T47D (cell line): ENCODE data around the gene RAB1A.
"Not testable (repeated sequence)": the region's sequence is repeated elsewhere in the genome, so short reads cannot be mapped to it uniquely, and the experiment has no call there.

ENCODE experiments used
- DNase-seq, 2 experiments: peaks; one replicate each; pipeline versions ENCODE4 v3.0.0 to v3.0.0-alpha.2; 2011 to 2012; ENCODE audit warnings: low read depth in 1 of 2, low spot score in 1 of 2
- JUND ChIP-seq: IDR thresholded peaks from 2 replicates; pipeline ENCODE4 v1.6.1; 2012; ENCODE audit warnings: low read depth
- in situ Hi-C: cut with HindIII; loops from 2 replicates; pipeline ENCODE4 v1.10.0; 2016; ENCODE audit warnings: low sequenced_read_pairs, low pct_unique_long_range_greater_than_20kb

RAB1A gene

DNA sequence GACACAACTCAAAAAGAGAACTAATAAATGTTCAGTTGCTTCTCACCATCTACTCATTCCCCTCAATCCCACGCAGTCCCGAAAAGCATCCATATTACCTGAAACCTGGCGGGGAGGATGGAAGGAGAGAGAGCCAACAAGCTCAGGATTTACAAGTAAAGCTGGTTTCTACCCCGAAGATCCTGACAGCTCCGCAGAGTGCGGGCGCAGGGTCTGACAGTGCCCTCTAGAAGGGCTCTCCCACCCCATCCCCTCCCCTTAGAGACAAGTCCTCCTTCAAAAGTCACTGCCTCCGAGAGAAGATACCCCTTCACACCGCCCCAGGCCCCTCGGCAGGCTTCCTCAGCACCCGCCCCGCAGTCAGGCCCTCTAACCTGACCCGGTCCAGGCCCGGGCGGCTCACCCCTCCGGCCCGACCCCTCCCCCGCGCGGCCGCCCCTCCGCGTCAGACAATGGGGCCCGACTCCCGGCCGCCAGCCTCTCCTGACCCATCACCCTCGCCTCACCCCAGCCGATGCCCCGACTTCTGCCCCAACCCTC, 550 bp downstream of the RAB1A start:
- TF ChIP-seq JUND = no peak
- in situ Hi-C loops = no loop called here
- DNase-seq = peak in 1 of 2 experiments; percentile 12

DNA sequence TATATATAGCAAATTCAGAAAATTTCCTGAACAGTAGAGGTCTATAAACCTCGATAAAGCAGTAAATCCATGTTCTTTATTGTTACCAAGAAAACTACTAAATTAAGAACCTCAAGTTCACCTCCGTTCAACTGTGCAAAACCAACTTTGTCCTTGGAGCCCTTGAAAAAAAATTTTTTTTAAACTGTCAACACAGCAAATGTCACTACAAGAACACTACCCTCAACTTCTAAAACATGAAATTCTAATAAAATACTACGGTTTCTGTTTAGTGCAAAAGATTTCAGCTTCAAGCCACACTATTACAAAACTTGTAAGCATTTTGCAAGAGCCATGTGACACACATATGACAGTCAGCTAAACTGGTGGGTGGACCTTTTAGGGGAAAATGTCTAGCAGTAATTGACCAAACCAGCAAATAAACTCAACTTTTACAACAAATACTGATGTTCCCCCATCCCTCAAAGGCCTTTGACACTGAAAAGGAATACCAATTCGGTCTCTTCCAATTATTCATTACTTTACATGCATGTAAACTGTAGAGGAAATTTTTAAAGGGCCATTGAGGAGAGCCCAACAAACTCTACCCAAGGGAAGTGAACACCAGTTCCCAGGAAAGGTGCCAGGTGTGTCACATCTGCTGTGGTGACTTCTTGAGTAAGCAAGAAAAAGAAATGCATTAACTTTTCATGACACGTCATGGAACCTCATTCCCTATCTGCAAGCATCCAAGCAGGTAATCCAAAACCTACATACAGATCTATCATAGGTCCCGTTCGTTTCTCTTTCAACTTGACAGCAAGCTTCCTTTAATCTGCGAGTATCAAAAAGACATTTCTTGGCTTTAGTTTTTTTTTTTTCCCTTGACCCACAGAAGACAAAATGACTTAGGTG, 1.4 kb downstream of the RAB1A start:
- no peak for TF ChIP-seq JUND
- in situ Hi-C loops = no loop called here
- peak in 1 of 2 experiments; percentile 7 for DNase-seq

DNA sequence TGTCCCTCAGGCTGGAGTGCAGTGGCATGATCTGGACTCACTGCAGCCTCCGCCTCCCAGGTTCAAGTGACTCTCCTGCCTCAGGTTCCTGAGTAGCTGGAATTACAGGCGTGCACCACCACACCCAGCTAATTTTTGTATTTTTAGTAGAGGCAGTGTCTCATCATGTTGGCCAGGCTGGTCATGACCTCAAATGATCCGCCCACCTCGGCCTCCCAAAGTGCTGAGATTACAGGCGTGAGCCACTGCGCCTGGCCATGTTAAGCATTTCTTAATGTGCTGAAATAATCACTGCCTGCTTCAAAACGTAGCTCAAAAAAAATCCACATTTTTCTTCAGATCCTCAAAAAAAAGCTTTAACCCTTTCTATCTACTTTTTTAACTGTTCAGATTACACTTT, 4.4 kb downstream of the RAB1A start:
- DNase-seq, in situ Hi-C loops: not testable (repeated sequence)

DNA sequence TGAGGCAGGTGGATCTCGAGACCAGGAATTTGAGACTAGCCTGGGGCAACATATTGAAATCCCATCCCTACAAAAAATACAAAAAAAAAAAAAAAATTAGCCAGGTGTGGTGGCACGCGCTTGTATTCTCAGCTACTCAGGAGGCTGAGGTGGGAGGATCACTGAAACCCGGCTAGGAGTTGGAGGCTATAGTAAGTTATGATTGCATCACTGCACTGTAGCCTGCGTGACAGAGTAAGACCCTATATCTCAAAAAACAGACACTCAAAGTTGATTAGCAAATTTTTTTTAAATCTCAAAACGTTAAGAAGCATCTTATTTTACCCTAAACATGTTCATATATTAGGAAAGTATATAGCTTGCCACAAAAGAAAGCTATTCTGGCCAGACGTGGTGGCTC, 7.6 kb downstream of the RAB1A start:
- DNase-seq = no peak
- no peak for TF ChIP-seq JUND
- in situ Hi-C loops = no loop called here

DNA sequence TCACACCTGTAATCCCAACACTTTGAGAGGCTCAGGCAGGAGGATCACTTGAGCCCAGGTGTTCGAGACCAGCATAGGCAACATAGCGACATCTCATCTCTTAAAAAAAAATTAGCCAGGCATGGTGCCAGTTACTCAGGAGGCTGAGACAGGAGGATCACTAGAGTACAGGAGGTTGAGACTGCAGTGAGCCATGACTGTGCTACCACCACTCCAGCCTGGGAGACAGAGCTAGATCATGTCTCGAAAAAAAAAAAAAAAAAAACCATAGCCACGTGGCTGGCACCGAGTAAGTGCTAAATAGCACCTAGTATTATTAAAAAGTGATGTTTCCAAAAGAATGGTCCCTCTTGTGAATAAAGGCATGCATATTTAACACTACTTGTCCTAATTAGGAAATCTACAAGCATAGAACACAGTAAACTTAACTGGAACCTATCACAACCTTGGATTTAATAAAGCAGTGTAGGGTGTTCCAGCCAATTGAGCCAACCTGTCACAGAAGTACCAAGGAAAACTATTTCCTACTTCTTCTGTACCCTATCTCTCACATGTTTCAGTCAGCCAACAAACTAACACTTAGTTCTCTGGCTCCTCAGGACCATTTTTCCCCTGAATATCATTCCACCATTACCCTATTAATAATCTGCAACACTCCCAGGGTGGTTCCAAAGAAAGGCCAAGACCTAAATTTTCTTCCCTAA, 8.8 kb downstream of the RAB1A start:
- in situ Hi-C loops = no loop called here
- DNase-seq = no peak
- no peak for TF ChIP-seq JUND

DNA sequence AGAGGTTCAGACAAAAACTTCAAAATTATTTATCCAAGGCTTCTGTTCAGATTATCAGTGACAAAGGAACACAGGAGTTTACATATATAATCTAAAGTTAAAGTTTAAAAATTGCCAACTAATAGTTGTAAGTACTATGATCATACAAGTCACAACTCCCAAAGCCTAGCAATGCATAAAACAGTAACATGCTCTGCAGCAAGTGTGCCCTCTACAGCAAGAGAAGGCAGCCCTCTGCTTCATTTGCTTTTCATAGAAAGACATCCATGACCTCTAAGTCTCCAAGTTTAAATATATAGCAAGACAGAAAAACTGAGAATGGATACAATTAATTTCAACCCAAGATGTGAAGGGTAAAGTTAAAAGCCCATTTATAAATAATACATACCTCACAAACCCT, 13.3 kb downstream of the RAB1A start:
- in situ Hi-C loops = no loop called here
- no peak for DNase-seq
- TF ChIP-seq JUND = no peak

DNA sequence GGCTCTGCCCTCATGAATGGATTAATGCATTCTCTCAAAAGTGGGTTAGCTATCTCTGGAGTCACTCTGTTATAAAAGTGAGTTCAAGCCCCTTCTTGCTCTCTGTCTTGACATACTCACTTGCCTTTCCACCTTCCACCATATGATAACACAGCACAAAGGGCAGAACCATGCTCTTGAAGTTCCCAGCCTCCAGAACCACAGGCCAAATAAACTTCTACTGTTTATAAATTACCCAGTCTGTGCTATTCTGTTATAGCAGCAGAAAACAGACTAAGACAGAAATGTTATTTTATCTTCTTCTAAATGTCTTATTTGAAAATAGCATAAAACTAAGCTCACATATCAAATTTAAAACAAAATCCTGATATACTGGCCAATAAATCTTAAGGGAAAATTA, 15.0 kb downstream of the RAB1A start:
- TF ChIP-seq JUND = no peak
- no peak for DNase-seq
- in situ Hi-C loops = no loop called here

DNA sequence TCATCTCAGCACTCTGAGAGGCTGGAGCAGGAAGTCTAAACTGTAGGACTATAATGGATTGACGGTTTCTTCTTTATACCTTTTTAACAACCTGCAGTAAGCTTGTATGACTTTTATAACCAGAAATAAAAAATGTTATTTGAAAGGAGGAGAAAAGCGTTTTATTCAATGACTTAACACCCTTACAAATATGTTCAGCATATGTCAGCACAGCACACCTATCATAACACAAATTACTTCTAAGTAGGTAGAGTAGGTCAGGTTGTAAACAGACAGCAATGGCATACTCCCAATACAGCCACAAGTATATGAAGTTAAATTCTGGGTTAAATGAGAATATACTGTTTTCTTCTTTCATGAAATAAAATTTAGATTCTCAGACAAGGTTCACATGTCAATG, 16.1 kb downstream of the RAB1A start:
- no peak for DNase-seq
- no peak for TF ChIP-seq JUND
- in situ Hi-C loops = no loop called here

DNA sequence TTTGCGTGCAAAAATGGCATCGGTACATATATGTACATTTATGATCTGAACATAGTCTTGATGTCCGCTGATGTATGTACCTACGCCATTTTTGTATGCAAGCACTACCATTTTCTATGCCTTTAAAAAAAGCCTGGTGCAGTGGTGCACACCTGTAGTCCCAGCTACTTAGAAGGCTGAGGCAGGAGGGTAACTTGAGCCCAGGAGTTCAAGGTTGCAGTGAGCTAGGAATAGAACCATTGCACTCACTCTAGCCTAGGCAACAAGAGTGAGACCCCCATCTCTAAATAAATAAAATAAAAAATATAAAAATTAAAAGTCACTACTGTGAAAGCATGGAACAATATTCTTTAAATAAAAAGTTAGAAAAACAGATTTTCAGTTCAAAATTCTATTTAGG, 16.7 kb downstream of the RAB1A start:
- TF ChIP-seq JUND = no peak

DNA sequence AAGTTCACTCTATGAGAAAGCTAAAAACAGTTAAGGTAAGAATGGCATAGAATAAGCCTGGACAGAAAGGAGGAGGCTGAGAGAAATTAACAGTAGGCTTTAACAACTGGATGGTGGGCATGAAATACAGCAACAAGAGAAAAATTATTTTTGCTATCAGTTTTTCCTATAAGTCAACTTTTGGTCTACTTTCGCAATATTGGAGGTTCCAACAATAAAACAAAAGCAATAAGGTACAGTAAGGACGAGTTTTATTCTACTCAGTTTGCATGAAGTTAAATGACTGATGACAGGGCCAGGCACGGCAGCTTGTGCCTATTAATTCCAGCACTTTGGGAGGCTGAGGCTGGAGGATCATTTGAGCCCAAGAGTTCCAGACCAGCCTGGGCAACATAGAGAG, 17.3 kb downstream of the RAB1A start:
- in situ Hi-C loops = no loop called here
- TF ChIP-seq JUND = no peak
- DNase-seq = no peak

More for the DNA sequence above, 16.7 kb downstream of the RAB1A start:
- in situ Hi-C loops = no loop called here
- DNase-seq = no peak

DNA sequence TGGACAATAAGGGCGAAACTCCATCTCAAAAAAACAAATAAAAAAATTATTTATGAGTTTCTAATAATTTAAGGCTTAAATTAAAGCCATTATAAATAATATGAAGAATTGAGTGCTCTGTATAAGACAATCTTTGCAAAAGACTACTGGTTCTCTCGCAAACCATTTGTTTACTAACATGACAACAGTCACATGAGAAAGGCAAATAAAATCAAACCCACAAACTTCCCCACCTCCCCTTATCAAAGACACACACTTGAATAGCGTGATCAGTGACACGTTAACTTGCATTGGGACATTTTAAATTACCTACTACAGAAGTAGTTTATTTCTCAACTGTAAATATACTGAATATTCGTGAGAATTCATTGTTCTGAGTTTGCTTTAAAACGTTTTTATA, 21.1 kb downstream of the RAB1A start:
- in situ Hi-C loops = no loop called here
- no peak for DNase-seq
- no peak for TF ChIP-seq JUND

DNA sequence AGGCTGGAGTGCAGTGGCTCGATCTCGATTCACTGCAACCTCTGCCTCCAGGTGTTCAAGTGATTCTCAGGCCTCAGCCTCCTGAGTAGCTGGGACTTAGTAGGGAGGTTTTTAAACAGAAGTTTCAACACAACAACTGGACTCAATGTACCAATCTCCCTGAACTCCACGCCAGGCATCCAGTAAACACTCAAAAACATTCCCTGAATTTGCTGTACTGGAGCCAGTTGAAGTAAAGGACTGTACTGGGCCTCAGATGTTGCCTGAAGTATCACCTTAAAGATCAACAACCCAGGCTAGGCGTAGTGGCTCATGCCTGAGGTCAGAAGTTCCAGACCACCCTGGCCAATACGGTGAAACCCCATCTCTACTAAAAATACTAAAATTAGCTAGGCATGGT, 22.4 kb downstream of the RAB1A start:
- no peak for TF ChIP-seq JUND
- in situ Hi-C loops = no loop called here
- DNase-seq = no peak
